Ammon's horn (tissue), 1 donor: ENCODE data around the gene CAPS2.
"Not testable (repeated sequence)": the region's sequence is repeated elsewhere in the genome, so short reads cannot be mapped to it uniquely, and the experiment has no call there.

ENCODE experiments used
- DNase-seq: peaks from one replicate; pipeline ENCODE4 v3.0.0-alpha.2; 2016; ENCODE audit warnings: low spot score

CAPS2 gene

GRCh38 chr12:75329918-75330826 lies at the start of gene CAPS2:
Gene CAPS2, minus strand, starts transcription at chr12:75330324. Its CDS starts 3,826 bp downstream, at chr12:75326498.
- DNase-seq: peak; percentile 78

DNA sequence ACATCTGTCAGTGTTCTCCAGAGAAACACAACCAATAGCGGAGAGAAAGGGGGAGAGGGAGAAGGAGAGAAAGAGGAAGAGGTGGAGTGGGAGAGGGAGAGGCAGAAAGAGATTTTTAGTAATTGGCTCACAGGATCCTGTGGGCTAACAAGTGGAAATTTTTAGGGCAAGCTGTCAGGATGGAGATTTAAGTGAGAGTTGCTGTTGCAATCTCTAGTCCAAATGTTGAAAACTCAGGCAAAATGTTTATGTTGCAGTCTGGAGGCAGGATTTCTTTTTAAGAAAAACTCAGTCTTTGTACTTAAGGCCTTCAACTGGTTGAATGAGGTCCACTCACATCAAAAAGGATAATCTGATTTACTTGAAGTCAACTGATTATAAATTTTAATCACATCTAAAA lies 48.2 kb upstream of the CAPS2 start:
- peak; percentile 39 for DNase-seq

GRCh38 chr12:75374971-75375370 lies 44.8 kb upstream of the CAPS2 start:
- DNase-seq: no peak

GRCh38 chr12:75366629-75367028 lies 36.5 kb upstream of the CAPS2 start:
- no peak for DNase-seq

GRCh38 chr12:75364919-75365318 lies 34.8 kb upstream of the CAPS2 start:
- DNase-seq: peak; percentile 12

DNA sequence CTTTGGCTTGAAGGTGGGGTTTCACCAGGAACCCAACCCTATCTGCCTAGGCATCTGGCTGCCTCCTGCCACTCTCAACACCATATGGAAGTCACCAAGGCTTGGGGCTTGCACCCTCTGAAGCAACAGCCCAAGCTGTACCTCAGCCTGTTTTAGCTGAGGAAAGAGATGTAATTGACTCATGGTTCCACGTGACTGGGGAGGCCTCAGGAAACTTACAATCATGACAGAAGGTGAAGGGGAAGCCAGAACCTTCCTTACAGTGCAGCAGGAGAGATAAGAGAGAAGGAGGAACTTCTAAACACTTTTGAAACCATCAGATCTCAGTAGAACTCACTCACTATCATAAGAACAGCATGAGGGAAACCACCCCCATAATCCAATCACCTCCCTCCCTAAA lies 31.3 kb upstream of the CAPS2 start:
- DNase-seq: no peak

DNA sequence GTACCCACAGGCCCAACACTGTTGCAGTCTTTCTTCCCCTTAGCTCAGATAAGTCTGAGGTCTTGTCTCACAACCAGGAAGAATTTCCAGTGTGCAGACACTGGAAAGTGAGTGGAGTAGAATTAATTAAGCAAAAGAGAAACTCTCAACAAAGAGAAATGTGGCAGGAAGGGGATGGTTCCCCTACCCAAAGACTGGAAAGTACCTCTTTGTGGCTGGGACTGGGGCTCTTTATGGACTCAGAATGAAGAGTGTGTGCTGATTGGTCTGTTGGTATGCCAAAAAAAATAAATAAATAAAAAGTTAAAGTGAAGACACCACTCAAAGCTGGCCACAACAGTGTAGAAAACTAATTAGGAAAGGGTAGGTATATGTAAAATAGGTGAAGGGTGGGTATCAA lies 30.8 kb upstream of the CAPS2 start:
- DNase-seq: no peak

DNA sequence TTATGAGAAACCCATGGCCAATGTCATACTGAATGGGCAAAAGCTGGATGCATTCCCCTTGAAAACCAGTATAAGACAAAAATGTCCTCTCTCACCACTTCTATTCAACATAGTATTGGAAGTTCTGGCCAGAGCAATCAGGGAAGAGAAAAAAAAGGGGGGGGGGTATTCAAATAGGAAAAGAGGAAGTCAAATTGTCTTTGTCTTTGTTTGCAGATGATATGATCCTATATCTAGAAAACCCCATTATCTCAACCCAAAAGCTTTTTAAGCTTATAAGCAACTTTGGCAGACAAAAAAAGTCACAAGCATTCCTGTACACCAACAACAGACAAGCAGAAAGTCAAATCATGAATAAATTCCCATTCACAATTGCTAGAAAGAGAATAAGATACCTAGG lies 23.9 kb upstream of the CAPS2 start:
- no peak for DNase-seq

DNA sequence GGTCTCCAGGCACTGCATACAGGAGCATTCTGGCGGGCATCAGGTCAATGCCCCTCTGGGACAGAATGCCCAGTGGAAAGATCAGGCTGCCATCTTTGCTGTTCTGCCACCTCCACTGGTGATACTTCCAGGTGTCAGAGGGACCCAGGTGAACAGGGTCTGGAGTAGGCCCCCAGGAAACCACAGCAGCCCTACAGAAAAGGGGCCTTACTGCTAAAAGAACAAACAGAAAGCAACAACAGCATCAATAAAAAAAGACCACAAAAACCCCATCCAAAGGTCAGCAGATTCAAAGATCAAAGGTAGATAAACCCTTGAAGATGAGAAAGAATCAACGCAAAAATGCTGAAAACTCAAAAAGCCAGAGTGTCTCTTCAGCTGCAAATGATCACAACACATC lies 20.3 kb upstream of the CAPS2 start:
- no peak for DNase-seq

- DNase-seq: no peak
These were observed 19.8 kb upstream of the CAPS2 start for GRCh38 chr12:75349946-75350345.

GRCh38 chr12:75346215-75346614 lies 16.1 kb upstream of the CAPS2 start:
- not testable (repeated sequence) for DNase-seq

- DNase-seq: no peak
These were observed 15.4 kb upstream of the CAPS2 start for GRCh38 chr12:75345531-75345930.

DNA sequence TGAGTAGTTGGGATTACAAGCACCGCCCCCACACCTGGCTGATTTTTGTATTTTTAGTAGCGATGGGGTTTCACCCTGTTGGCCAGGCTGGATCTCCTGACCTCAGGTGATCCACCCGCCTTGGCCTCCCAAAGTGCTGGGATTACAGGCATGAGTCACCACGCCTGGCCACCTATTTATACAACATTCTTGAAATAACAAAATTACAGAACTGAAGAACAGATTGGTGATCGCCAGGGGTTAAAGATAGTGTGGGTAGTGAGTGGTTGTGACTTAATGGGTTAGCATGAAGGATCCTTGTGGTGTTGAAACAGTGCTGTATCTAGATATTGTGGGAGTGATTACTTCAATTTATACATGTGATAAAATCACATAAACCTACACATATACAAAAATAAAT lies 11.7 kb upstream of the CAPS2 start:
- no peak for DNase-seq

- DNase-seq: no peak
These were observed 7.8 kb upstream of the CAPS2 start for GRCh38 chr12:75337905-75338304.

DNA sequence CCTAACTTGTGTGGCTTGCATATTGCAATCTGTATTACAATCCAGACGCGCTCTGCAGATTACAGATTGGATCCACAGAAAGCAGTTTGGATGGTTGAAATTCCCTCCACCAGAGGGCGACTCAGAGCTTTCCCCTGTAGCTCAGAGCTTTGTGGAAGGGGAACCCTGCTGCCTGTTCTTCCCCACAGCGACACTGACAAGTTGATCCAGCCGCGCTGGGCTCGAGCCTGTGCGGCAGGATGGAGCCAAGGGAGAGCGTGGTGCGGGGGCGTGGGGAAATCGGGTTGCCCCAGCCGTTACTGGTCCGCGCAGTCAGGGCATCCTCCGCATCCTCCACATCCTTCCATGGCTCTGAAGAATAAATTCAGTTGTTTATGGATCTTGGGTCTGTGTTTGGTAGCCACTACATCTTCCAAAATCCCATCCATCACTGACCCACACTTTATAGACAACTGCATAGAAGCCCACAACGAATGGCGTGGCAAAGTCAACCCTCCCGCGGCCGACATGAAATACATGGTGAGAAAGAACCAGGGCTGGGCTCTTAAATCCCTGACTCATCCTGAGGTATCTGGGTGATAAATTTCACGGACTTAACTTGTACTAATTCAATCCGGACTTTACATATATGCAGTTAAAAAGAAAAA lies 4.4 kb upstream of the CAPS2 start, which contains the start of gene GLIPR1L1:
TSS of gene GLIPR1L1 (plus strand) at position 287 of the 647 bp plus-strand sequence. CDS start at position 346, 59 bp downstream.
- DNase-seq: peak; percentile 95

GRCh38 chr12:75327642-75328041 lies 2.5 kb downstream of the CAPS2 start:
- no peak for DNase-seq

DNA sequence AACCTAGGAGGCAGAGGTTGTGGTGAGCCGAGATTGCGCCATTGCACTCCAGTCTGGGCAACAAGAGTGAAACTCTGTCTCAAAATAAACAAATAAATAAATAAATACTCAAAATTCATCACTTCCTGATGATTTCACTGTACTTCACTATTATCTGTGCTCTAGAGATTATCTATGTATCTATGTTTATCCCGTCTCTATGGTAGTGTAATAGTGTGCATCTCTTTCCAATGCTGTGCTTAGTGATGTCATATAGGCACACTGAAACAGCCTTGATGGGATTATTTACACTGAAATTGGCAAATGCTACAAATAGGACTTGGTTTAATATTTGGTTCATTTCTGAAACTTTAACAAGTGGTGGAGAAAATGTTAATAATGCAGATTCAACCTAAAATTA lies 6.5 kb downstream of the CAPS2 start:
- DNase-seq: no peak

GRCh38 chr12:75322464-75322863 lies 7.7 kb downstream of the CAPS2 start:
- DNase-seq: no peak

DNA sequence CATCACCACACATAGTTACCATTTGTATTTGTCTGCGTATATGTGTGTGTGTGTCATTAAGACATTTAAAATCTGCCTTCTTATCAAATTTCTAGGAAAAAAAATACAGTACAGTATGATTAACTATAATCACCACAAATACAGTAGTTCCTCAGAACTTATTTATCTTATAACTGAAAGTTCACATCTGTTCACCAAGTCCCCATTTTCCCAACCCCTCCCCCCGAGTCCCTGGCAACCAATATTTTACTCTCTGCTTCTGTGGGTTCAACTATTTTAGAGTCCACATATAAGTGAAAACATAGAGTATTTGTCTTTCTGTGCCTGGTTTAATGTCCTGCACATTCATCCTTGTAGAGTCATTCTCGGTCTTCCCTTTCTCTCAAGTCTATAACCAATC lies 12.3 kb downstream of the CAPS2 start:
- no peak for DNase-seq

DNA sequence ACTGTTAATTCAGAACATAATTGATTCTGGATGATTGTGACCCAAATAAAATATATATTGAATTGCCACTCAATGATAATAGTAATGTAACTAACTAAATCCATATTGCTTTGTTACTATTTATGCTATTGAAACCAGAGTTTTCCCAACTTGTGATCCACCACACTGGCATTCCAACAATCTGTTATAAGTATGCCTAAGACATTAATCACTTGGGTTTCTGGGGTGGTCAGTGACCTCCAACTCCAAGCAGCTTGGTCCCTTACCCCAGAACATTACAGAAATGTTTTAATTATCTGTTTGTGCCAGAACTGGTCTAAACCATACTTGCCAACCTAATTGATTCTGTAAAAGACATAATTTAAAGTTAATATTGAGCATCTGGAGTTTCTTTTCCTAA lies 14.6 kb downstream of the CAPS2 start:
- DNase-seq: no peak

GRCh38 chr12:75311369-75311768 lies 18.8 kb downstream of the CAPS2 start:
- no peak for DNase-seq

DNA sequence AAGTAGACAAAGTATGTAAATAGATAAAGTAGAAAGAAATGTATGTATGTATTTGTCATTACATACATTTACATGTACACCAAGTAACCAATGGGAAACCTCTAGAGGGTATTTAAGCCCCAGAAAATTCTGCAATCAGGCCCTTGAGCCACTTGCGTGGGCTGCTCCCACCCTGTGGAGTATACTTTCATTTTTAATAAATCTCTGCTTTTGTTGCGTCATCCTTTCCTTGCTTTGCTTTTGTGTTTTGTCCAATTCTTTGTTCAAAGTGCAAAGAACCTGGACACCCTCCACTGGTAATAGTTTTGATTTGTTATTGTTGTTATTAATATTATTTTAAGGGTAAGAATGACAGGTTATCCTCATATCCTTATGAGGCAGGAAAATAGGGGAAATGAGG lies 21.8 kb downstream of the CAPS2 start:
- DNase-seq: no peak
